Stimulated activated naive CD8-positive, alpha-beta T cell treated with anti-CD3 and anti-CD28 coated beads, Interleukin-15, amount 100 ng/mL, for 72 hours (primary cell): ENCODE data around the gene MIEN1.
"Not testable (repeated sequence)": the region's sequence is repeated elsewhere in the genome, so short reads cannot be mapped to it uniquely, and the experiment has no call there.

Experiments
- ATAC-seq: fragments of 150-1000 bp; cut with Tn5 transposase; 2 replicates; pipeline ENCODE4 v1.10.0; 2021; ENCODE audit warnings: mild to moderate bottlenecking, moderate library complexity
- DNase-seq, 2 donors: peaks; one replicate each; pipeline ENCODE4 v3.0.0; 2021 to 2022
- H3K27ac Mint-ChIP-seq, 2 donors: one replicate each; pipeline ENCODE4 v1.8.0; 2022; ENCODE audit warnings: mild to moderate bottlenecking in 2 of 2, mixed read lengths in 2 of 2, moderate library complexity in 2 of 2
- H3K27me3 Mint-ChIP-seq: one replicate; pipeline ENCODE4 v1.8.0; 2022; ENCODE audit warnings: mixed read lengths
- H3K4me1 Mint-ChIP-seq: one replicate; pipeline ENCODE4 v1.8.0; 2022; ENCODE audit warnings: mild to moderate bottlenecking, mixed read lengths
- H3K4me3 Mint-ChIP-seq, 2 donors: one replicate each; pipeline ENCODE4 v1.8.0; 2022; ENCODE audit warnings: mild to moderate bottlenecking in 2 of 2, mixed read lengths in 2 of 2, moderate library complexity in 1 of 2
- H3K9me3 Mint-ChIP-seq, 2 donors: one replicate each; pipeline ENCODE4 v1.8.0; 2022; ENCODE audit warnings: mixed read lengths in 2 of 2

Gene MIEN1

GRCh38 chr17:39701784-39702422, 28.4 kb downstream of the MIEN1 start:
- H3K27me3 Mint-ChIP-seq, result peaks cover 55% of the 10 kb centered on the region
- peaks cover 34% of the 10 kb centered on the region for H3K4me1 Mint-ChIP-seq
- no peaks in the 10 kb centered on the region for H3K9me3 Mint-ChIP-seq
- H3K4me3 Mint-ChIP-seq, result no peak overlapping the region
- ATAC-seq (no peak), DNase-seq (no peak)
- H3K27ac Mint-ChIP-seq, result no peak overlapping the region

- no peak overlapping the region for H3K4me3 Mint-ChIP-seq
- ATAC-seq (no peak), DNase-seq (no peak)
- H3K27ac Mint-ChIP-seq, result no peak overlapping the region
- H3K27me3 Mint-ChIP-seq, result peaks cover 55% of the 10 kb centered on the region
- peaks cover 27% of the 10 kb centered on the region for H3K4me1 Mint-ChIP-seq
- H3K9me3 Mint-ChIP-seq, result no peaks in the 10 kb centered on the region
Measured at GRCh38 chr17:39701012-39701783, 29.1 kb downstream of the MIEN1 start.

DNA sequence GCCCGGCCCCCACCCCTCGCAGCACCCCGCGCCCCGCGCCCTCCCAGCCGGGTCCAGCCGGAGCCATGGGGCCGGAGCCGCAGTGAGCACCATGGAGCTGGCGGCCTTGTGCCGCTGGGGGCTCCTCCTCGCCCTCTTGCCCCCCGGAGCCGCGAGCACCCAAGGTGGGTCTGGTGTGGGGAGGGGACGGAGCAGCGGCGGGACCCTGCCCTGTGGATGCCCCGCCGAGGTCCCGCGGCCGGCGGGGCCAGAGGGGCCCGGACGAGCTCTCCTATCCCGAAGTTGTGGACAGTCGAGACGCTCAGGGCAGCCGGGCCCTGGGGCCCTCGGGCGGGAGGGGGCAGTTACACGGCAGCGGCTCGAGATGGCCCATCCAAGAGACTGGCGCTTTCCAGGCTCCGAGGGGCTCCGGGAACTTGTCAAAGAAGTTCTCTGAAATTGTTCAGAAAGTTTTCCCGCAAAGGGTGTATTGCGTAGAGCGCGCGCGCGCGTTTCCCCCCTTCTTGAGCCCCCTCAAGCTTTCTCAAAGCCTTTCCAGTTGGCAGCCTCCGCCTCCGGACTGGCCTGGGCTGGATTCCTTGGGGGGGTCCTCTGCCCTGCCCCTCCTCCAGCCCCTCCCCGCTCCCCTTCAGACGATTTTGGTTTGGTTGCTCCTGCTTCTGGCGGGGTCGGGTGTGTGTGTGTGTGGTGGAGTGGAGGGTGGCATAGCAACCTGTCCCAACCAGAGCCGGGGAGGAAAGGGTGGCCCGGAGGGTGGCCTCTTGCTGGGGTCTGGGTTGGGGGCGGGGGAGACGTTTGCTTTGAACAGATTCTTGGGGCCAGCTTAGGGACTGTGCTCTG, 30.0 kb downstream of the MIEN1 start:
- no peak for DNase-seq
- Mint-ChIP-seq H3K4me1 (peaks cover 27% of the 10 kb centered on the region), H3K9me3 (no peaks in the 10 kb centered on the region), H3K27ac (no peak overlapping the region), H3K27me3 (peaks cover 55% of the 10 kb centered on the region), H3K4me3 (no peak overlapping the region)
- peak; percentile 42 for ATAC-seq

DNA sequence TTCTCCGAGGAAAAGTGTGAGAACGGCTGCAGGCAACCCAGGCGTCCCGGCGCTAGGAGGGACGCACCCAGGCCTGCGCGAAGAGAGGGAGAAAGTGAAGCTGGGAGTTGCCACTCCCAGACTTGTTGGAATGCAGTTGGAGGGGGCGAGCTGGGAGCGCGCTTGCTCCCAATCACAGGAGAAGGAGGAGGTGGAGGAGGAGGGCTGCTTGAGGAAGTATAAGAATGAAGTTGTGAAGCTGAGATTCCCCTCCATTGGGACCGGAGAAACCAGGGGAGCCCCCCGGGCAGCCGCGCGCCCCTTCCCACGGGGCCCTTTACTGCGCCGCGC, 30.5 kb downstream of the MIEN1 start, which contains the start of gene ERBB2:
Gene ERBB2 (plus strand): TSS at position 247 of the 330 bp plus-strand sequence. CDS start 175 bp downstream, outside the sequence.
- peaks cover 55% of the 10 kb centered on the region for H3K27me3 Mint-ChIP-seq
- H3K27ac Mint-ChIP-seq, result no peak within 1 kb of the TSS
- H3K4me1 Mint-ChIP-seq, result peaks cover 27% of the 10 kb centered on the region
- ATAC-seq (no peak), DNase-seq (no peak)
- no peaks in the 10 kb centered on the region for H3K9me3 Mint-ChIP-seq
- peak within 1 kb of the TSS; percentile 48 to 49 for H3K4me3 Mint-ChIP-seq

- Mint-ChIP-seq H3K4me1 (peaks cover 27% of the 10 kb centered on the region), H3K27me3 (peaks cover 55% of the 10 kb centered on the region), H3K4me3 (peak overlapping the region; percentile 48 to 49)
- not testable (repeated sequence) for H3K27ac Mint-ChIP-seq, DNase-seq, H3K9me3 Mint-ChIP-seq, ATAC-seq
Measured at GRCh38 chr17:39699157-39699817, 31.0 kb downstream of the MIEN1 start.

- H3K9me3 Mint-ChIP-seq, result no peaks in the 10 kb centered on the region
- DNase-seq, result no peak
- H3K27ac Mint-ChIP-seq, result no peak overlapping the region
- no peak for ATAC-seq
- H3K4me3 Mint-ChIP-seq, result no peak overlapping the region
- peaks cover 49% of the 10 kb centered on the region for H3K27me3 Mint-ChIP-seq
- peaks cover 18% of the 10 kb centered on the region for H3K4me1 Mint-ChIP-seq
Measured at GRCh38 chr17:39697961-39698360, 32.4 kb downstream of the MIEN1 start.

DNA sequence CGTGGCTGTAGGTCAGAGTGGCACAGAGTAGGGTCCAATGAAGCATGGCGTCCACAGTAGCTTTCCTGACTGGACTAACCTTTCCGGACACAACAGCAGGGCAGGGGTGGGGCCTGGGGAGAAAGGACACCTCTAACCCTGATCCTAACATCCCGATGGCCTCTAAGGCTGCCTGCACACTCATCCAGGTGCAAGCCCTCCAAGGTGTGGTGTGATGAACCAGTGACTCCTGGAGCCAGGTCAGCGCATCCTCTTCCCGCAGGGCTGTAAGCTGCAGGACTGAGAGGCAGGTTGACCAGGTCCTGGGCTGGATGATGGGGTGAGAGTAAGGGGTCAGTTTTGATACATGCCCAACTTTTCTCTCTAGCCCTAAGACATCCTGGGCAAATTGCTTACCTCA, 33.6 kb downstream of the MIEN1 start:
- Mint-ChIP-seq H3K27ac (no peak overlapping the region), H3K4me1 (peaks cover 18% of the 10 kb centered on the region), H3K4me3 (no peak overlapping the region), H3K27me3 (peaks cover 37% of the 10 kb centered on the region), H3K9me3 (no peaks in the 10 kb centered on the region)
- ATAC-seq (no peak), DNase-seq (no peak)

DNA sequence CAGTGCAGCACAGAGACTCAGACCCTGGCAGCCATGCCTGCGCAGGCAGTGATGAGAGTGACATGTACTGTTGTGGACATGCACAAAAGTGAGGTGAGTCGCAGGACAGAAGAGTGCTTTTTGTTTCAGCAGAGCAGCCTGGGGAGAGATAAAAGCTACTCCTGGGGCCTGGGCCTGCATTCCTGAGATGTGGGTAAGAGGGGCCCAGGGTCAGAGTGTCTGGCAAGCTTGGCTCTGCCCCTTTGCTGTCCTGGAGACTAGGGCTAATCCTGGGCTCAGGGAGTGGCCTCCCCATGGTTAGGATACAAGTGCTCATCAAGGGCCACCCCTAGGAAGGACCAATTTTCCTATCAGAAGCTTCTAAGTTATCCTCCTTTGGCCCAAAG, 35.2 kb downstream of the MIEN1 start:
- Mint-ChIP-seq H3K9me3 (no peaks in the 10 kb centered on the region), H3K4me3 (no peak overlapping the region), H3K27me3 (peaks cover 21% of the 10 kb centered on the region), H3K4me1 (peaks cover 8% of the 10 kb centered on the region), H3K27ac (no peak overlapping the region)
- DNase-seq (no peak), ATAC-seq (no peak)

GRCh38 chr17:39694593-39694992, 35.7 kb downstream of the MIEN1 start:
- H3K27ac Mint-ChIP-seq, result no peak overlapping the region
- DNase-seq (no peak), ATAC-seq (no peak)
- peaks cover 3% of the 10 kb centered on the region for H3K4me1 Mint-ChIP-seq
- no peaks in the 10 kb centered on the region for H3K9me3 Mint-ChIP-seq
- H3K27me3 Mint-ChIP-seq, result peaks cover 16% of the 10 kb centered on the region
- H3K4me3 Mint-ChIP-seq, result no peak overlapping the region

DNA sequence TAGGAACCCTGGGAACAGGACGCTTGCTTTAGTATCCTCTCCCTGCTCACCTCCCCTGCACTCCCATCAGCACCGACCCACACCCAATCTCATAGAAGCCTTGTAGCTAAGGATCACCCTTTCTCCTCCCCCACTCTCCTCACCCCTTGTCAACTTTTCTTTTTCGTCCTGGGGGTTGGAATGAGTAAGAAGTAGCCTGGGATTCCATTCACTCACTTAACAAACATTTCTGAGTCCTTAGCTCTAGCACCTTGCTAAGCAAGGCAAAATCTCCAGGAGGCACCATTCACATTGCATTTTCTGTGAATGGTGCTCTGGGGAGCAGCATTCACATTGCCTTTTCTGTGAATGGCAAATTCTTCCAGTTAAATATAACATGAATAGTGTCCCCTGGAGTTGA, 41.4 kb downstream of the MIEN1 start:
- ATAC-seq (no peak), DNase-seq (no peak)
- Mint-ChIP-seq H3K4me3 (peak overlapping the region; percentile 87 to 97), H3K27ac (peak overlapping the region in 1 of 2 donors; percentile 86), H3K9me3 (peaks cover 0 to 9% of the 10 kb centered on the region in 2 donors), H3K4me1 (peaks cover 18% of the 10 kb centered on the region), H3K27me3 (no peaks in the 10 kb centered on the region)

GRCh38 chr17:39688475-39688835, 41.9 kb downstream of the MIEN1 start:
- peak overlapping the region; percentile 87 to 97 for H3K4me3 Mint-ChIP-seq
- DNase-seq, result no peak
- no peaks in the 10 kb centered on the region for H3K27me3 Mint-ChIP-seq
- peak overlapping the region; percentile 89 to 96 for H3K27ac Mint-ChIP-seq
- no peak for ATAC-seq
- H3K9me3 Mint-ChIP-seq, result peaks cover 0 to 9% of the 10 kb centered on the region in 2 donors
- peaks cover 18% of the 10 kb centered on the region for H3K4me1 Mint-ChIP-seq

DNA sequence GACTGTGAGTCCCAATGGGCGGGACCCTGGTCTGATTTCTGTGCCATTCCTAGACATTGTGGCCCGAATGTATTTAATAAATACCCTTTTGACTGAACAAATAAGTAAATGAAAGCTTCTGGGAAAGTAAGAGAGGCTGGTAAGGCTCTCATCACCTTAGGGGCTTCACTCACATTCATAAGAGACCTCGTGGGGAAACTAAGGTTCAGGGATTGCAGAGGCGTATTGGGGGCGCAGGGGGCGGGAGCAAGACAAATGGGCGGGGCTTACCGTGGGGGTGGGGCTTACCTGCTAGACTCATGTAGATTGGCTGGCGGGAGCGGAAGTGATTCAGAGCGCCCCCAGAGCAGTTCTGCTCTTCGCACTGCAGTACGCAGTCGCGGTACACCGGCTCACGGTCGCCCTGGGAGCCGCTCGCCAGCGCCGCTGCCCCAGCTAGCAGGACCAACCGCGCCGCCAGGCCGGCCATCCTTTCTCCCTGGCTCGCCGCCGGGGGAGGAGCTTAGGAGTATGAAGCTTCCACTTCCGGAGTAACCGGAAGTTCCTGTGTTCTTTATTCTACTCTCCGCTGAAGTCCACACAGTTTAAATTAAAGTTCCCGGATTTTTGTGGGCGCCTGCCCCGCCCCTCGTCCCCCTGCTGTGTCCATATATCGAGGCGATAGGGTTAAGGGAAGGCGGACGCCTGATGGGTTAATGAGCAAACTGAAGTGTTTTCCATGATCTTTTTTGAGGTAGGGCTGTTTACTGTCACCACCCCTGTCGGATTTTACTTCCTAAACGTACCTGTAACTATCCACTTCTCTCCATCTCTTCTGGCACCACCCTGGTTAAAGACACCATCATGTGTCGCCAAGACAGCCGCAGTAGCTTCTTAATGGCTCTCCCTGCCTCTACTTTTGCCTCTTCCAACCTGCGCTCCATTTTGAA, 42.5 kb downstream of the MIEN1 start, which contains the start of gene PGAP3:
Gene PGAP3 (minus strand): TSS at position 512 of the 929 bp plus-strand sequence. CDS start 43 bp downstream, at position 469.
- H3K27ac Mint-ChIP-seq, result peak within 1 kb of the TSS; percentile 89 to 96
- H3K4me1 Mint-ChIP-seq, result peaks cover 18% of the 10 kb centered on the region
- DNase-seq (peak; percentile 89 to 92), ATAC-seq (peak; percentile 97)
- peaks cover 0 to 9% of the 10 kb centered on the region in 2 donors for H3K9me3 Mint-ChIP-seq
- peak within 1 kb of the TSS; percentile 87 to 97 for H3K4me3 Mint-ChIP-seq
- no peaks in the 10 kb centered on the region for H3K27me3 Mint-ChIP-seq

DNA sequence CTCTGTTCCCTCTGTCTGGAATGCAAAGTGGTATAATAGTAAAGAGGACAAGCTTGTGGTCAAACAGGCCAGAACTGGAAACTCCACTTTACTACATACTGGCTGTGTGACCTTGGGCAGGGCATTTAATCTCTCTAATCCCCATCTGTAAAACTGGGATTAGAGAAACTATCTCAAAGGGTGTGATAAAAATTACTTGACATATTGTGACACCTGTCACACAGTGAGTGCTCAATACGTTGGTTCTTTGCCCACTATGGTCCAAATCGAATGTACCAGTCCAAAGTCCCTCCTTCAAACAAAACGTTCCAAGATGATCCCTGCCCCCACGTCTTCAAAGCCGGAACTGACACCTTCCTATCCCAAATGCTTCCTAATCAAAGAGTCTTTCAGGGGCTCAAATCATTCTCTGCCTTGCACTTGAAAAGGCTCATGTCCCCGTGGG, 43.2 kb downstream of the MIEN1 start:
- no peak for ATAC-seq
- Mint-ChIP-seq H3K27me3 (no peaks in the 10 kb centered on the region), H3K4me1 (peaks cover 18% of the 10 kb centered on the region), H3K9me3 (peaks cover 0 to 9% of the 10 kb centered on the region in 2 donors), H3K4me3 (peak overlapping the region; percentile 87 to 97), H3K27ac (no peak overlapping the region)
- no peak for DNase-seq
